ENCODE data around the gene RBM24.

GRCh38 chr6:17289630-17290061, 8.5 kb downstream of the RBM24 start:
- no peak for TF ChIP-seq POLR2A (IDR thresholded peaks at IDR 0.05)
- TF ChIP-seq CTCF (IDR thresholded peaks at IDR 0.05), result no peak
